Measurements from ENCODE around the gene HMCN2.

The HMCN2 gene

DNA sequence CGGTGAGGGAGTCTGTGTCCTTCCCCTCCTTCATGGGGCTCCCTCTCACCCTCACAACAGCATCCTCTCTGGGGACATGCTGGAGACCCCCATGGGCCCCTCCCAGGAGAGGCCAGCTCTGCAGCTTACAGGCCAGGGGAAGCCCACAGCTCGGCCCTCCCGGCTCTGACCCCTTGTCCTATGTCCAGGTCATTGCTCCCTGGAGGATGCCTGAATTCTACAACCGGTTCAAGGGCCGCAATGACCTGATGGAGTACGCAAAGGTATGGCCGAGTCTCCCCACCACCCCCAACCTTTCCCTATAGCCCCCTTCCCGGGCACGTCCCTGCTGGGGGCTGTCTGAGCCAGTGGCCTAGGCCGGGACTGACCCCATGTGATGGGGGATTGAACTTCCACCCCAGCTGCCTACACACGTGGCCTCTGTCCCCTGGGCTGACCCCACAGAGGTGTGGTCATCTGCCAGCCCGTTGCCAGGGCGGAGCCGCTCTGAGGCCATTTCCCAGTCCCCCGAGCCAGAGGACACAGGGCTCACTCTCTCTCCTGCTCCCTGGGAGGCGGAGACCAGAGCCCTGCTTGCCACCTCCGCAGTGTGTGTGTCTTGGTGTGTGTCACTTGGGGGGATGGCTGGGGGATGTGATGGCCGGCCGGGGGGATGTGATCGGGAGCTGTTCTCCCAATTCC, 201.1 kb downstream of the HMCN2 start:
- no peak for DNase-seq (ENCODE audit: low read depth in 2 of 2)

- no peak for DNase-seq (ENCODE audit: low read depth in 2 of 2)
Measured at GRCh38 chr9:130467316-130467715, 201.8 kb downstream of the HMCN2 start.

- no peak for DNase-seq (ENCODE audit: low read depth in 2 of 2)
Measured at GRCh38 chr9:130468566-130468965, 203.0 kb downstream of the HMCN2 start.

DNA sequence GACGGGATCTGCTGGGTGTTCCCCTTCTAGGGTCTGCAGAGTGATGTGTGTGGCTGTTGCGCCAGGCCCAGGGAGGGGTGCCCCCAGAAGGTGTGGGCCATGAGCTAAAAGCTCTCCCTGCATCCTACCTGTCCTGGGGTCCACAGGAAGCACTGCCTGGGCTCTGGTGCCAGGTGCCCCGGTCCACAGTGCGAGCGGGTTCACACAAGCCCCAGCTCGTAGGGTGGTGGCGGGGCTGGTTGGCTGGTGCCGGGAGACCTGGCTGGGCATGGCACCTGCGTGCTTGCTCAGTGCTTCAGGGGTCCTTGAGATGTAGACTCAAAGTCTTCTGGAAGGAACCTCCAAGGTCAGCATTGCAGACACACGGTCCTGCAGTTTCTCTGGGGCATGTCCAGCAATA, 204.7 kb downstream of the HMCN2 start:
- no peak for DNase-seq (ENCODE audit: low read depth in 2 of 2)

DNA sequence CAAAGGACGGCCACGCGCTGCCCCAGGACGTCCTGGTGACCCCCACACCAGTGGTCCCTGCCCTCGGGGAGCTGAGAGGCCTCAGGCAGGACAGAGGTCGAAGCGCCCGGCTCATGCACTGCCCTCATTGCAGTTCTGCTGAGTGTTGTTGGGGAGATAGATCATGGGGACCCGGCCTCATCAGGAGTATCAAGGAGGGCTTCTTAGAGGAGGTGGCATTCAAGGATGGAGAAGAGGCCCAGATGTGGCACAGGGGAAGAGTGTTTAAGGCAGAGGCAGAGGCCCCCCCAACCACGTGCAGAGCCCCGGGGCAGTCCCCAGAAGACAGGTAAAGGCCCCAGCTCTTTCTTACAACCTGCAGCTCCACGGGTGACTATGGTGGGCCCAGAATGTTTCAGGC, 205.4 kb downstream of the HMCN2 start:
- no peak for DNase-seq (ENCODE audit: low read depth in 2 of 2)

DNA sequence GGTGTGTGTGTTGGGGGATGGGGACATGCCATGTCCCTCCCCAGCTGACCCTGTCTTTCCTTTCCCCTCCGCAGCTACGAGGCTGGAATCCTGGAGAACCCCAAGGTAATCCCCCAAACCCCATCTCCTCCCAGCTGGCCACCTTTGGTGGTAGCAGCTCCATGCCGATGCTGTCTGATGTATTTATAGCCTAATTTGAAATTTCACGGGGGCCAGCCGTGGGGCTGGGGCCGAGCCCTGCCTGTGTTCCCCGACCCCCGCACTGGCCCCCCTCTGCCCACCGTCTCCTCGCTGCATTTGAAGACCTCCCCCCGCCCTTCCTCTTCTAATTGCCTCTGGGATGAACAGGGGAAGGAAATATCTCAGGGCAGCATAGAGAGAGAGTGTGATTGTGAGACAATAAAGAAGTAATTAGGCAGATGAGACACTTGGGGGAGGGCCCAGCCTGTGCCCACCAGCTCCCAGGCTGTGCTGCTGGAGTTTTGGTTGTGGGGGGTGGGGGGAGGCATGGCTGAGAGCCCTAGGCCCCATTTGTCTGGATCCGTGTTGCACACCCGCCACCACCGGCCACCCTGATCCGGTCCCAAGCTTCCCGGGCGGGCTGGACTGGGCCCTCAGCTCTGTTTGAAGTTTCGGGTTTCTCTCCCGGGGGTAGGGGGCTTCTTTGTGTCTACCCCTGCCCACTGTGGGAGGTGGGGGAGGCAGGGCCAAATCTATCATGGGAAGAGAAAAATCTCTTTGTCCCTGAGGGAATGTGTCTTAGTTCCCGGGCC, 206.0 kb downstream of the HMCN2 start:
- no peak for DNase-seq (ENCODE audit: low read depth in 2 of 2)

DNA sequence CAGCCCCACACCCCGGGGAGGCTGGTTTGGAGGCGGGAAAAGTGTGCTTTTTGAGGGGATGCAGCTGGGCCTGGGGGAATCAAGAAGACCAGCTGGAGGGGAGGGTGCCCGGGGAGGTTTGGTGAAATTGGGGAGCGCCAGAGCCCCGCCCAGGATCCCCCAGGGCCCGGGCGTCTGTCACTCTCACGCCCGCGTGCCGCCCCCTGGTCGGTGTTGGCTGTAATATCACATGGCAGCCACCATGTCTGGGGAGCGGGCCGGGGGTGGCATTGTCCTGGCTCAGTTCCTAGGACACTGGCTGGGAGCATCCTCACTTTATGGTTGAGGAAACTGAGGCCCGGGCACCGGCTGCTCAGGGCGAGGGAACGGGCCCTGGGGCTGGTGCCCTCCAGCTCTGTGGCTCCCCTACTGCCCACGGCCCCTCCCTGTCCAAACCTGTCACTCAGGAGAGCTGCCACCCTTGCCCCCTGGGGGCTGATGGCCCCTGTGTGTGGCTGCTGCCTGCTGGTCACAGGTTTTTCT, 206.7 kb downstream of the HMCN2 start:
- DNase-seq (ENCODE audit: low read depth in 2 of 2) = no peak

GRCh38 chr9:130473009-130473408, 207.4 kb downstream of the HMCN2 start:
- DNase-seq (ENCODE audit: low read depth in 2 of 2) = no peak

GRCh38 chr9:130473566-130473965, 208.0 kb downstream of the HMCN2 start:
- DNase-seq (ENCODE audit: low read depth in 2 of 2) = no peak

DNA sequence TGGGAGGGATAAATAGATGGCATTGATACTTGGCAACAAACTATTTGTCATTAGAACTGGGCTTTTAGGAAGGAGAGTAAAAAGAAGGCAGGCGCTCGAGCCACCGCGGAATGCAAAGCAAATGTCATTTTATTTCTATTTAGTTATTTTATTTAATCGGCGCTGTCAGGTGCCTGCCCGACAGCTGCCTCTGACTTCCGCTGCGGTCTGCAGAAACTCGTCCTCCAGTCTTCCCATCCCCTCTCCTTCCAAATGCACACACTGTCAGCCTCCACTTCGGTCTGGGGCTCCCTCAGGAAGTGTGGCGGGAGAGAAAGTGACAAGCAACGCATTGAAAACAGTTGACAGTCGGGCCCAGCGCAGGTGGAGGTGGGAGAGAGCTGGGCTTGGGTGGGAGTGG, 208.5 kb downstream of the HMCN2 start:
- DNase-seq (ENCODE audit: low read depth in 2 of 2) = no peak

DNA sequence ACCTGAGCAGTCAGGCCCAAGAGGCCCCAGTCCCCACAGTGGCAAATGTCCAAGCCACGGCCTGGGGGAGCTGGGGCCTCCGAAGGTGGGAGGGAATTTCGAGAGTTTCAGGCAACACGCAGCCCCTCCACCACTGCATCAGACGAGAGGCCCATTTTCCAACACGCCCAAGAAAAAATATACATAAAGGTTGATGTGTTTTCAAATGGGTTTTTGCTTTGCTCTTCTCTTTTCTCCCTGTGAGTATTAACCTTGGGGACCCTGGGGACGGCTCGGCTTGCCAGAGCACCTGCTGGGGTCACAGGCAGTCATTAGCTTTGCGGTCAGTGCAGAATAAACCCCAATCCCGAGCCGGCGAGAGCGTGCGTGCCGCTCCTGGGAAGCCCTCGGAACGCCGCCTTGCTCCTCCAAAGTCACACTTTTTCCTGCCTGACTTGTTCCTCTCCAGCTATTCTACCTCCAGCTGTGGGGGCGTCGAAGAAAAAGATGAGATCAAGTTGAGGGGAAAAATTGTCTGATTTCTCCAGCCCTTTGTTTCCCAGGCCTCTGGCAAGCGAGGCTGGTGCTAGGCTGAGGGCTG, 210.7 kb downstream of the HMCN2 start:
- no peak for DNase-seq (ENCODE audit: low read depth in 2 of 2)

DNA sequence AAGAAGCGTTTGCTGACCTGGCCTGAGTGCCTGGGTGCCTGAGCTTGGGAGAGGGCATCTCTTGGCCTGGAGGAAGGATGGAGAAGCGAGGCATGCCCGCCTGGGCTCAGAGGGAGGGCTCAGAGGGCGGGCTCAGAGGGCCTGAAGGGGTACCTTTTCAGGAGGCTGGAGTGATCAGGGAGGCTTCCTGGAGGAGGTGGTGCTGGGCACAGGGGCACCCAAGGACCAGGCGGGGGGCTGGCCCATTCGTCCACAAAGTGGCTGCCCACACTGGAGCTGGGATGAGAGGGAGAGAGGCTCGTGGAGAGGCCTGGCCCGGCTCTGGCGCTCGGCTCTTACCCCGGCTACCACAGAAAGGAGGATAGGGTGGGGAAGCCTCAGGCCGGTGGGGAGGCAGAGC, 212.0 kb downstream of the HMCN2 start:
- DNase-seq (ENCODE audit: low read depth in 2 of 2) = no peak

GRCh38 chr9:130478152-130478551, 212.6 kb downstream of the HMCN2 start:
- DNase-seq (ENCODE audit: low read depth in 2 of 2) = no peak

GRCh38 chr9:130478736-130479575, 213.4 kb downstream of the HMCN2 start:
- no peak for DNase-seq (ENCODE audit: low read depth in 2 of 2)

DNA sequence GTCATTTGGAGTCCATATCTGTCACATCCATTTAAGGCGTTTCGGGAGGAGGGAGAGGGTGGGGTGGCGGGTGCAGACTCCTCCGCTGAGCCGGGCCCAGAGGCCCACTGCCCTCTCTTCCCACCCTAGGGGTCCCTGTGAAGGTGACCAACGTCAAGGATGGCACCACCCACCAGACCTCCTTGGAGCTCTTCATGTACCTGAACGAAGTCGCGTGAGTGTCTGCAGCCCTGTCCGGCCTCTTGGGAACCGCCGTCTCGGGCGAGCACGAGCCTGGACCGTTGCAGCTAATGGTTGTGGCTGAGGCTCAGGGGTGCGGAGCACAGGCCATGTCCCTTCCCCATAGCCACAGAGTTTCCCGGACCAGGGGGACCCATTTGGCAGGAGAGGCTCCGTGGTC, 214.0 kb downstream of the HMCN2 start:
- no peak for DNase-seq (ENCODE audit: low read depth in 2 of 2)

- no peak for DNase-seq (ENCODE audit: low read depth in 2 of 2)
Measured at GRCh38 chr9:130480673-130481072, 215.1 kb downstream of the HMCN2 start.

- no peak for DNase-seq (ENCODE audit: low read depth in 2 of 2)
Measured at GRCh38 chr9:130482463-130482862, 216.9 kb downstream of the HMCN2 start.

DNA sequence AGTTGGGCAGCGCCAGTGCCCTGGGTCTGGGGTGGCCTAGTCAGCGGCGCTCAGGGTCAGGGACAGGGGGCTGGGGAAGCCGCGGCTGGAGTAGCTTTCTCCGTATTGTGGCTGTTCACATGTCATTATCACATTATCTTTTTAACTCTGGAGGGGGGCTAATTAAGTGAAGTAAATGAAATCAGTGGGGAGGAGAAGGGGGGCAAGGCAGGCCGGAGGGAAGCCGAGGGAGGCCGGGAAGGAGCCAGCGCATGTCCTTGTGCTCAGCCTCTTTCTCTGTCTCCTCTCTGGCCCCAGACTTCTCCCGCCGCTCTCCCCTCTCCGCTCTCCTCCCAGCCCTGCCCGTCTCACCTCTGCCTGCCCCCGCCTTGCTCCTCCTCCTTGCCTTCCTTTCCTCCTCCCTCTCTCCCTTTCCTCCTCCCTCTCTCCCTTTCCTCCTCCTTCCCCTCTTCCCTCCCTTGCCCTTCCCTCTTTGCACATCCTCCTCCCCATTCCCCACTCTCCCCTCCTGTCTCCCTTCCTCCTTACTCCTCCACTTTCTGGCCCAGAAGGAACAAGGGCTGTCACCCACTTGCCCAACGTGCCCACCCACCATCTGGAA, 217.9 kb downstream of the HMCN2 start:
- DNase-seq (ENCODE audit: low read depth in 2 of 2) = no peak

Data from stimulated activated CD4-positive, alpha-beta T cell treated with anti-CD3 and anti-CD28 coated beads, Interleukin-4, amount 100 ng/mL, for 48 hours (primary cell).